ENCODE measurements around the gene CARD6.
A peak's percentile ranks its signal among the peaks of the same experiment; 100 is the strongest.
"Not testable (repeated sequence)": the region's sequence is repeated elsewhere in the genome, so short reads cannot be mapped to it uniquely, and the experiment has no call there.

Gene CARD6

DNA sequence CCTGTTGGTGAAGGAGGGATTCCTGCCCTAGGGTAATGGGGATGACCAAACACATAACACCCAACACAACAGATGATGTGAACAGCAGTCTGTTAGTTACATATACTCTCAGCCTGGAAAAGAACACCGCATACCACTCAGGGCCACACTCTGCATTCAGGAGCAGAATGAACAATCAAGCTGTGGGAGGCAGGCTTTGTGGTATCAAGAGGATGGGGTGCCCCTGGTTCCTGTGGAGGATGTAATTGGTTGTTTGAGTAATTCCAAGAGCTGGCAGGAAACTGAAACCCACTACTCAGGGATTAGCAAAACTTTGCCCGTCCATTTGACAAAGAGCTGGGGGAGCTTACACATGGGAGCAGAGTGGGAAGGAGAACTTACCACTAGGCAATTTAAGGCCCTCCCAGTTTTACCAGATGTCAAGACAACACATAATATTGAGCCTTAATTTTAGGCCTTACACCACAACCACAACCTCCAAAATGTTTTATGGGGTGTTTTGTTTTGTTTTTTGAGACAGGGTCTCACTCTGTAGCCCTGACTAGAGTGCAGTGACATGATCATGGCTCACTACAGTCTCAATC lies 27.4 kb upstream of the CARD6 start:
- H3K36me3 Mint-ChIP-seq, result no peaks in the 10 kb centered on the region
- H3K27ac Mint-ChIP-seq, result no peak overlapping the region
- no peak overlapping the region for H3K4me3 Mint-ChIP-seq
- no peak for DNase-seq
- peaks cover 4% of the 10 kb centered on the region for H3K4me1 Mint-ChIP-seq
- CTCF ChIA-PET, result no interaction called here
- H3K9me3 Mint-ChIP-seq, result no peaks in the 10 kb centered on the region
- H3K27me3 Mint-ChIP-seq, result no peaks in the 10 kb centered on the region

DNA sequence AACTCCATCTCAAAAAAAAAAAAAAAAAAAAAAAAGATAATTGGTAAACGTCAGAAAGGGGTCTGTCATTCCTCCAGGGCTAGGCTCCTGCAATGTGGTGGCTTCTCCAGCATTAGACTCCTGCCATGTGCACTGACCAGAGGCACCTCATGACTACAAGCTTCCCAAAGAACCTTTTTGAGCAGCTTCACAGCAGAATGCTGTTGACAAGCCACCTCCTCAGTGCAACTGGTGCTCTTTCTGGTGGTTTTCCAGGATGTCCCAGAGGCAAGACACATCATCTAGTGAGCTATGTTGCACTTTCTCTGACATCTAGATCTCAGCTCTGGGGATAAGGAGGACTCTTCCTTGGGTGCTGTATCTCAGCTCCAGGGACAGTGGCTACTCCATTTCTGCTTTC lies 17.7 kb upstream of the CARD6 start:
- Mint-ChIP-seq H3K36me3 (peaks cover 30% of the 10 kb centered on the region), H3K27ac (peak overlapping the region; percentile 19), H3K27me3 (no peaks in the 10 kb centered on the region), H3K9me3 (no peaks in the 10 kb centered on the region), H3K4me3 (no peak overlapping the region), H3K4me1 (peaks cover 7% of the 10 kb centered on the region)
- CTCF ChIA-PET, result no interaction called here
- no peak for DNase-seq

DNA sequence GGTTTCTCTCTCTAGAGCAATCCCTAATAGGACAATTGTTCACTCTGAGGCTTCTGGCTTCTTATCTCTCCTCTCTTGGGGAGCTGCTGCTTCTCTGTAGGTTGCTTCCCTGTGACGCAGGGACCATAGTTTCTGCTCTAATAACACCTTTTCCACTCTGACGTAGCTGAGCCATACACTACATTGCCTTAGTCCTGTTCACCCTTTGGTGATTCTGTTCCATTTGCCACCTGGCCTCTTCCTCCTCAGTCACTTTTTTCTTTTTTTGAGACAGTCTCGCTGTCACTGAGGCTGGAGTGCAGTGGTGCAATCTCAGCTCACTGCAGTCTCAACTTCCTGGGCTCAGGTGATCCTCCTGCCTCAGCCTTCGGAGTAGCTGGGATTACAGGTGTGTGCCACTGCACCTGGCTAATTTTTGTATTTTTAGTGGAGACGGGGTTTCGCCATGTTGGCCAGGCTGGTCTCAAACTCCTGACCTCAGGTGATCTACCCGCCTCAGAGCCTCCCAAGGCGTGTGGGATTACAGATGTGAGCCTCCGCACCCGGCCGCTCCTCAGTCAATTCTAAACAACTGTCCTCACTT lies 15.6 kb upstream of the CARD6 start:
- DNase-seq, CTCF ChIA-PET, H3K4me3 Mint-ChIP-seq, H3K27me3 Mint-ChIP-seq, H3K9me3 Mint-ChIP-seq: not testable (repeated sequence)
- peaks cover 22% of the 10 kb centered on the region for H3K4me1 Mint-ChIP-seq
- peak overlapping the region; percentile 15 for H3K27ac Mint-ChIP-seq
- H3K36me3 Mint-ChIP-seq, result peaks cover 47% of the 10 kb centered on the region

DNA sequence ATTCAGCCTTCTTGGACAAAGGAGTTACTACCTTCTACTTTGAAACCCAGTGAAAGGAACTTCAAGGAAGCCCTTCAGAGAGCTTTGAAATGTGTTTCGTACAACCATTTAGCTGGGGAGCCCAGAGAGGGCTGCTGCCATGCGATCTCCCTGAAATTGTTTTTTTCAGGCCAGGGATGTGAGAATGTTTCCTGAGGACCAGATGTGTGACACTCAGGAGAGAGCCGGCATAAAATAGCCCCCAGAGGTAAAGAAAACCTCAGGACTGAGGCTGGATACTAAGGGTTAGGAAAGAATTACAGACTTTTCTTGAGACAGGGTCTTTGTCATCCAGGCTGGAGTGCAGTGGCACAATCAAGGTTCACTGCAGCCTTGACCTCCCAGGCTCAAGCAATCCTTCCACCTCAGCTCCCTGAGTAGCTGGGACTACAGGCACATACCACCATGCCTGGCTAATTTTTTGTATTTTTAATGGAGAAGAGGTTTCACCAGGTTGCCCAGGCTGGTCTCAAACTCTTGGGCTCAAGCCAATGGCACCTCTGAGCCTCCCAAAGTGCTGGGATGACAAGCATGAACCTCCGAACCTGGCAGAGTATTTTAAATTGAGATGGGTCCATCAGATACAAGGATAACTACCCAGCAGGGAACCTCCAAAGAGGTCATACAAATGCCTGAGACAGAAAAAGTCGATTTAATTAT lies 14.5 kb upstream of the CARD6 start:
- H3K9me3 Mint-ChIP-seq, result no peaks in the 10 kb centered on the region
- peaks cover 50% of the 10 kb centered on the region for H3K36me3 Mint-ChIP-seq
- CTCF ChIA-PET, result interaction anchor here (0.8 kb wide), 1 partner anchor 109 kb away, joined by 3 read pairs; no protein-coding TSS in a partner anchor
- no peaks in the 10 kb centered on the region for H3K27me3 Mint-ChIP-seq
- peaks cover 28% of the 10 kb centered on the region for H3K4me1 Mint-ChIP-seq
- H3K27ac Mint-ChIP-seq, result no peak overlapping the region
- no peak overlapping the region for H3K4me3 Mint-ChIP-seq
- DNase-seq, result no peak

DNA sequence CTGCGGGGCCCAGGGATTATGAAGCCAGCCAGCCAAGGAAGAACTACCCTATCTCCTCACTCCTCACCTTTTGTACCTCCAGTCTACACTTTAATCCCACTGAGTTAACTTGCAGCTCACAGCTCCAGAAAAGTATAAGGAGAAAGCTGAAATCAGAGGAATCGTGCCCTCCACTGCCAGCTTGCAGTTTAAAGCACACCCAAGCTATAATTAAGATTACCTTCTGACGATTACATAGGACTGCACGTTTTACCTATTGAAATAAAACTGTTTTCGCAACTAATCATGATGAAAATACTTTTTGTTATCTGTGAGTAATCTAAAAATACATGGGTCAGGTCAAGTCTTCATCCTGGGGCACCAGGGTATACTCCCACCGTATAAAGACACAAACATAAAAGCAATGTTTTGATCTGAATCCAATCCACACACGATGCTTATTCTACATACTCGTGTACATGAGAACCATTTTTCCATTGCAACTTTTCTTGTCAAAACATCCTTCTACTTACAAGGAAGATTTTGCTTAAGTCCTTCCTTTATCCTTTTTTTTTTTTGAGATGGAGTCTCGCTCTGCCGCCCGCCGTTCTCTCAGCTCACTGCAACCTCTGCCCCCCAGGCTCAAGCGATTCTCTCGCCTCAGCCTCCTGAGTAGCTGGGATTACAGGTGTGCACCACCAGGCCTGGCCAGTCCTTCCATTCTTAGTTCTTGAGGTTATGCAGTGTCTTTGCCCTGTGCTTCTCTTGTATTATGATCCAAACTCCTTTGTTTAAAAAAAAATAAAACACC lies 13.8 kb upstream of the CARD6 start:
- Mint-ChIP-seq H3K27me3 (no peaks in the 10 kb centered on the region), H3K4me3 (no peak overlapping the region), H3K27ac (no peak overlapping the region), H3K36me3 (peaks cover 56% of the 10 kb centered on the region), H3K4me1 (peaks cover 35% of the 10 kb centered on the region), H3K9me3 (no peaks in the 10 kb centered on the region)
- CTCF ChIA-PET, result no interaction called here
- DNase-seq, result no peak

DNA sequence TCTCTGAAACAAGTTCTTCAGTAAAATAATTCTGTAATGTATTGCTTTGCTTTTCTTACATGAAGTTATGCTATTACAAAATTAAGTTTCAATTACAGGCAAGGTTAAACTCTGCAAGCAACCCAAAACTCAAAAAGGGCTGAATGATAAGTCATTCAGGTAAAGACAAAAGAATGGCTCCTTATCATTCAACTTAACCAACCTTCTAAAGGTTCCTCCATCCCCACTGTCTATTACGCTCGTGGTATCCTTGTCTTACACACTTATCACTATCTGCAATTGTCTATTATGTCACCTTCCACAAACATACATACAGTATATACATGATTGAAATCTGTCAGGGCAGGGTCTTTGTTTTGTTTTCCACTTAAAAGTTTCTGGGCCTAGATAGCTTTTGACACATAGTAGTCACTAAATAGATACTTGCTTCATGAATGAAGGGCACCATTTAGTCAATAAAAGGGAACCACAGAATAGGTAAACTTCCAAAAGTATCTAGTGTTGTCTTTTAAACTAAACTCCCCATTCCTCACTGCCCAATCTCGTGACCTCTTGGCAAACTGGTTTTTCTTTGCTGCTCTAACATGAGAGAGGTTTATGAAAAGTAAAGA lies 13.0 kb upstream of the CARD6 start:
- Mint-ChIP-seq H3K27me3 (no peaks in the 10 kb centered on the region), H3K9me3 (no peaks in the 10 kb centered on the region)

DNA sequence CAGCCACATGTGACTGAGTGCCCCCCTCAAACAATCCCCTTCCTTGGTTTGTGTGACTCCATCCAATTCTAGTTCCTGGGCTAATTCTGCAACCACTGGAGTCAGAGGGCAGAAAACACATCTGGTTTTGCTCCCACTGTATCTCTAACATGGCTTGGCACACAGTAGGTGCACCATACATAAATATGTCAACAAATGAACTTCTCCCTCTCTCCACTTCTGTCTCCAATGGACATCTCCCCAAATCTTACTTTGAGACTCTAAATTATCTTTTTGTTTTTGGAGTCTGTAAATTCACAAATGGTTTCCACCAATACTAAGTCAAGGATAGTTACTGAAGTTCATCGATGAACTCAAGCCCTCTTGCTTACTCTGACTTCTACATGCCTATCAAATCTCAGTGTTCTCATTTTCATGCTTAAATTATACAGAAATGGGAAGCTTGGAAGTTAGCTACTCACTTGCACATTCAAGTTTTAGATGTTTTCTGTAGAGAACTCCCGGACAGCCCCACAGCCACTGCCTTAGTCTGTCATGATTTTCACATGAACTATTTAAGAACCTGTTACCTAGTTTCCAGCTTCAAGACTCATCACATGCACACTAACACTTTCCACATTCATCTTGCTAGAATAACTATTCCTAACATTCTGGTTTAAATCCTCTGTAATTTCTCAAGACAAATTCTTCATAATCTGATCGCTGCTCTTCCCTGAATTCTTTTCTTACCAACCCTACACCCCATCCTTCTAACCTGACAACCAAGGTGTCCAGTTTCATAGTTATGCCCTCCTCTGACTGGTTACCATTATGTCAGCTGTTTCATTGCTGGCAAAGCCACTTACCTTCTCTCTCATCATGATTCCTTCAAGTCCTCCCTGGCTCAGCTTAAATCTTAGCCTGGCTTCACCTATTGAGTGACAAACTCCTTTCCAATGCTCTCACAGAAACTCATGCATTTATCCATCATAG lies 12.2 kb upstream of the CARD6 start:
- H3K36me3 Mint-ChIP-seq, result peaks cover 68% of the 10 kb centered on the region
- H3K4me1 Mint-ChIP-seq, result peaks cover 51% of the 10 kb centered on the region

More for the DNA sequence above, 13.0 kb upstream of the CARD6 start:
- Mint-ChIP-seq H3K36me3 (peaks cover 63% of the 10 kb centered on the region), H3K4me3 (no peak overlapping the region), H3K27ac (peak overlapping the region; percentile 60), H3K4me1 (peaks cover 42% of the 10 kb centered on the region)
- CTCF ChIA-PET, result interaction anchor here (1.2 kb wide), 1 partner anchor 30 kb away, joined by 3 read pairs; the partner anchor contains the start of gene PRKAA1
- DNase-seq, result no peak

DNA sequence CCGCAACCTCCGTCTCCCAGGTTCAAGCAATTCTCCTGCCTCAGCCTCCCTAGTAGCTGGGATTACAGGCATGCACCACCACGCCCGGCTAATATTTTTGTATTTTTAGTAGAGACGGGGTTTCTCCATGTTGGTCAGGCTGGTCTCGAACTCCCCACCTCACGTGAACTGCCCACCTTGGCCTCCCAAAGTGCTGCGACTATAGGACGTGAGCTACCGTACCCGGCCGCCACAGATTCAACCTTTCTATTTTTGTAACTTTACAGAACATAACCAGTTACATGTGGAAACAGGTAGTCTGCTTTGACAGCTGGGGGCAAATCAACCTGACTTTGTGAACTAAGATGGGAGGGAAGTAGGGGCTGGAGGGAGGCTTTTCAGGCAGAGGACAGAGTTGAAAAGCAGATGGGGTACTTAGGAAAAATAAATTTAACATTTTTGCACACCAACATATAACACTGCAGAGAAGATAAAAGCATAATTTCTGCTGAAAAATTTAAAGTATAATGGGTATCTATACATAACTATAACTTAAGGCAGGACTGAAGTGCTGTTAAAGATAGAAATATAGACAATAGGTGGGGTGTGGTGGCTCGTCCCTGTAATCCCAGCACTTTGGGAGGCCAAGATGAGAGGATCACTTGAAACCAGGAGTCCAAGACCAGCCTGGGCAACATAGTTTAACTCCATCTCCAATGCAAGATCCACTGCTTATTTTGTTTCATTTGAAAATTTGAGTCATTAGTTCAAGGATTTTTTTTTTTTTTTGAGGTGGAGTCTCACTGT lies 11.2 kb upstream of the CARD6 start:
- Mint-ChIP-seq H3K27ac (no peak overlapping the region), H3K9me3 (no peaks in the 10 kb centered on the region), H3K27me3 (peaks cover 1% of the 10 kb centered on the region), H3K4me1 (peaks cover 57% of the 10 kb centered on the region), H3K36me3 (peaks cover 75% of the 10 kb centered on the region), H3K4me3 (no peak overlapping the region)
- CTCF ChIA-PET, result no interaction called here
- DNase-seq, result no peak

More for the DNA sequence above, 12.2 kb upstream of the CARD6 start:
- DNase-seq, result no peak
- Mint-ChIP-seq H3K27ac (peak overlapping the region; percentile 60), H3K27me3 (no peaks in the 10 kb centered on the region), H3K4me3 (no peak overlapping the region), H3K9me3 (no peaks in the 10 kb centered on the region)
- CTCF ChIA-PET, result interaction anchor here (1.2 kb wide), 1 partner anchor 31 kb away, joined by 3 read pairs; the partner anchor contains the start of gene PRKAA1

DNA sequence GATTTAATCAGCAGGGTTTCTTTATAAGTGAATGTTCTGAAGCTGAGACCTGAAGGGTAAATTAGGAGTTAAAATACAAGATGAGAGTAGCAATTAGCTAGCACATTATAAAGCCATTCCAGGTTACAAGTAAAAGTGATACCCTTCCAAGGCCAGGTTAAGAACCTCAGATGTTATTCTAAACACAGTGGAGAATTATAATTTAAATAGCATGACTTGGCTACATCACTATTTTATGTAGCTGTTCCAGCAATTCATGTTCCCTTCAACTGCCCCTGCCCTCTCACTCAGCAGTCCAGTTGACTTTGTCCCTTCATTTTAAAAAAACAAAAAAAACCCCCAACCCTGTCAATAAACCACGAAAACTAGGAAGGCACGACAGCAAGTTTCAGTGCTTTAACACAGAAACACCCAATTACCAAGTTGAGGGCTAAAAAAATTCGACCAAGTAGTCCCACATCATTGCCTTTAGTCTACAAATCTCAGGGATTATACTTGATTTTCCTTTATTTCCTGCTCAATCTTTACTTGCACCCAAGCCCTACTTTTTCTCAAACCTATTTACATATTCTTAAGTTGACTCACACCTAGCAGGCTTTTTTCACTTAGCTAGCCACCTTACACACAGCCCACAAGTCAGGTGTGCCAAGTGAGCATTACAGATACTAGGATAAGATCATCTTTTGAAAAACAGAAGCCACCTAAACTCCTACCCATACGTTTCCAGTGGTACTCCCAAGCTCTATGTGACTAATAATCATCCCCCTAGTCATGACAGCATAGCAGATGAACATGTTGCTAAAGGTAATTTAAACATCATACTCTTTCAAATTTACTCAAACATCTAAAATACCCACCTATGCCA lies 9.6 kb upstream of the CARD6 start:
- H3K4me1 Mint-ChIP-seq, result peaks cover 71% of the 10 kb centered on the region
- no peak for DNase-seq
- no peaks in the 10 kb centered on the region for H3K9me3 Mint-ChIP-seq
- H3K36me3 Mint-ChIP-seq, result peaks cover 75% of the 10 kb centered on the region
- H3K27ac Mint-ChIP-seq, result no peak overlapping the region
- no peak overlapping the region for H3K4me3 Mint-ChIP-seq
- H3K27me3 Mint-ChIP-seq, result peaks cover 6% of the 10 kb centered on the region
- CTCF ChIA-PET, result interaction anchor here (1.5 kb wide), 1 partner anchor 75 kb away, joined by 7 read pairs; the partner anchor contains the start of gene TTC33

DNA sequence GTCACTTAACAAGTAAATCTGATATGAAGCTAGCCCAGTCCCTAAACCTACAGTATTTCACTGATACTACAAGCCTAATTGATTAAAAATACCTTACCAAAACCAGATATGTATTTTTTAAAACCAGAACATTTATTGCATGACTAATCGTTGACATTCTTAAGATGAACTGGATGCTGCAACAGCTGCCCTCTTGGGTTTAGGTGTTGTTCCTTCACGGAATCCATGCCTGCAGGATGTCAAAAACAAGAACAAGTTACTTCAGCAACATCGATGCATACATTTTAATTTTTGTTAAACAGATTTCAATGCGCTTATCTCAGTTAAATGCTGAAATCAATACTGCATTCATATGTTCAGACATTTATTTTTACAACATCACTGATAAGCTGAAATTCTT lies 8.8 kb upstream of the CARD6 start:
- peak overlapping the region; percentile 99 for H3K27ac Mint-ChIP-seq

DNA sequence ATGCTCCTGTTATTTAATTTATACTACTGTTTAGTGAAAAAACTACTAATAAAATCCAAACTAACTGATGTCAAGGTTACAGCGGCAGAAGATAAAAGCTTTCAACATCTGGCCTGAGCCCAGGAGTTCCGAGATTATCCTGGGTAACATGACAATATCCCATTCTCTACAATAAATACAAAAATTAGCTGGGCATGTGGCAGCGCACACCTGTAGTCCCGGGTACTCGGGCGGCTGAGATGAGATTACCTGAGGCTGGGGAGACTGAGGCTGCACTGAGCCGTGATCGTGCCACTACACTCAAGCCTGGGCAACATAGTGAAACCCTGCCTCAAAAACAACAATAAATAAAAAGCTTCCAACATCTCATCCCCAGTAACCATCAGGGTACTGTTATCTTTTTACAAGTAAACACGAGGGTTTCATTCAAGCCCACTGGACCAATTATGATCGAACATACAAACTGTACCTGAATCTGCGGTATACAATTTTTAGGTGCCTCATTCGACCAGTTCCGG lies 7.4 kb upstream of the CARD6 start:
- H3K27ac Mint-ChIP-seq, result peak overlapping the region; percentile 99
- peak overlapping the region; percentile 97 for H3K4me3 Mint-ChIP-seq
- H3K4me1 Mint-ChIP-seq, result peaks cover 70% of the 10 kb centered on the region
- H3K9me3 Mint-ChIP-seq, result no peaks in the 10 kb centered on the region
- no peak for DNase-seq
- H3K27me3 Mint-ChIP-seq, result peaks cover 6% of the 10 kb centered on the region
- peaks cover 55% of the 10 kb centered on the region for H3K36me3 Mint-ChIP-seq
- CTCF ChIA-PET, result interaction anchor here (1.0 kb wide), 1 partner anchor 13 kb away, joined by 3 read pairs; no protein-coding TSS in a partner anchor

More for the DNA sequence above, 8.8 kb upstream of the CARD6 start:
- Mint-ChIP-seq H3K36me3 (peaks cover 69% of the 10 kb centered on the region), H3K4me3 (peak overlapping the region; percentile 97), H3K27me3 (peaks cover 6% of the 10 kb centered on the region), H3K4me1 (peaks cover 74% of the 10 kb centered on the region), H3K9me3 (no peaks in the 10 kb centered on the region)
- CTCF ChIA-PET, result interaction anchor here (1.0 to 1.5 kb wide), 2 partner anchors 76 to 1049 kb away, joined by 3 to 7 read pairs; partner anchors contain the start of gene TTC33
- no peak for DNase-seq

Measured in activated naive CD4-positive, alpha-beta T cell treated with anti-CD3 and anti-CD28 coated beads, Interleukin-2, amount 10 ng/mL, durations not matched to agents 7 days and 5 days (primary cell).